Activated CD4-positive, alpha-beta T cell treated with anti-CD3 and anti-CD28 coated beads, Interleukin-2, amount 10 ng/mL, durations not matched to agents 7 days and 5 days (primary cell): ENCODE measurements around the gene FRMD8. TPM values are rescaled to one million over a fixed set of nuclear protein-coding genes. Genes with fewer than 3 reads are reported as not detected.
A peak's percentile ranks its signal among the peaks of the same experiment; 100 is the strongest.

Experiments used
- CTCF ChIA-PET: fragments of 350-600 bp; sonication (Branson Sonifier 250); formaldehyde crosslinking; loops from one replicate; lab custom pipeline; 2021; ENCODE audit warnings: antibody characterized with exemption; lab: Charles Lee
- POLR2A ChIA-PET: fragments of 350-600 bp; sonication (Branson Sonifier 250); formaldehyde crosslinking; loops from one replicate; lab custom pipeline; 2021; ENCODE audit warnings: antibody characterized with exemption; lab: Charles Lee
- DNase-seq: peaks from one replicate; pipeline ENCODE4 v3.0.0-alpha.2; 2020
- H3K27ac Mint-ChIP-seq: one replicate; pipeline ENCODE4 v1.8.0; 2021; ENCODE audit warnings: mild to moderate bottlenecking, moderate library complexity, mixed read lengths
- H3K27me3 Mint-ChIP-seq: one replicate; pipeline ENCODE4 v1.8.0; 2021; ENCODE audit warnings: mixed read lengths
- H3K36me3 Mint-ChIP-seq: one replicate; pipeline ENCODE4 v1.8.0; 2021; ENCODE audit warnings: low read depth, mixed read lengths
- H3K4me1 Mint-ChIP-seq: one replicate; pipeline ENCODE4 v1.8.0; 2021; ENCODE audit warnings: mixed read lengths
- H3K4me3 Mint-ChIP-seq: one replicate; pipeline ENCODE4 v1.8.0; 2021; ENCODE audit warnings: mild to moderate bottlenecking, moderate library complexity, mixed read lengths
- H3K9me3 Mint-ChIP-seq: one replicate; pipeline ENCODE4 v1.8.0; 2021; ENCODE audit warnings: mixed read lengths
- total RNA-seq, 2 experiments: library from RNA; stranded (reverse); gene quantifications; one replicate each; pipeline ENCODE4 v1.2.3, GENCODE V29; 2021

The FRMD8 gene
- total RNA-seq, 2 experiments from 2014 or later = 49.5 to 52.1 TPM

- H3K4me3 Mint-ChIP-seq = no peak overlapping the region
- no peak for DNase-seq
- POLR2A ChIA-PET = no interaction called here
These were observed 9.4 kb upstream of the FRMD8 start for GRCh38 chr11:65377036-65377435.

DNA sequence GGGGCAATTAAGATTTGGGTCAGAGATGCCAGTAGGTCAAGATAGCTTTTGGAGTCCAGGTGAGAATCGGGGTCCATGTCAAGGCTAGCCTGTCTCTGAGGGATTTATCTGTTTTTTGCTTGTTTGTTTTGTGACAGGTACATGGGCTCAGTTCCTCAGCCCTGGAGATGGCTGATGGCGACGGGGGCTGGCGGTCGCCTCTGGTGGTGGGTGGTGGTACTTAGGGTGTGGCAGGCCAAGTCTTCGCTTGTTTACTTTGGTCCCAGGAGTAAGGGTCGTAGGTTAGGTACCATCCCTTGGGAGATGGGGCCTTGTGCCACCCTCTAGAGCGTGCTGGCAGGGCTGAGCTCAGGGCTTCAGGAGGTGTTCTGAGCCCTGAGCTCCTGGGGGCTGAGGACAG lies 8.7 kb upstream of the FRMD8 start:
- no peak for DNase-seq
- Mint-ChIP-seq H3K27me3 (no peaks in the 10 kb centered on the region), H3K36me3 (no peaks in the 10 kb centered on the region), H3K4me3 (no peak overlapping the region), H3K9me3 (no peaks in the 10 kb centered on the region), H3K4me1 (peaks cover 19% of the 10 kb centered on the region), H3K27ac (no peak overlapping the region)
- POLR2A ChIA-PET = no interaction called here
- CTCF ChIA-PET = interaction anchor here (0.9 to 4.1 kb wide), 5 partner anchors 9 to 132 kb away, joined by 3 to 15 read pairs (median 7); partner anchors contain the start of gene FRMD8

More at GRCh38 chr11:65377036-65377435, 9.4 kb upstream of the FRMD8 start:
- H3K36me3 Mint-ChIP-seq = no peaks in the 10 kb centered on the region
- peaks cover 15% of the 10 kb centered on the region for H3K4me1 Mint-ChIP-seq
- no peak overlapping the region for H3K27ac Mint-ChIP-seq
- no peaks in the 10 kb centered on the region for H3K27me3 Mint-ChIP-seq
- no peaks in the 10 kb centered on the region for H3K9me3 Mint-ChIP-seq
- CTCF ChIA-PET = no interaction called here

GRCh38 chr11:65378208-65378927 lies 8.1 kb upstream of the FRMD8 start:
- ChIA-PET CTCF (interaction anchor here (0.9 to 4.1 kb wide), 7 partner anchors 8 to 132 kb away, joined by 3 to 15 read pairs (median 6); partner anchors contain the start of gene FRMD8), POLR2A (no interaction called here)
- DNase-seq = no peak
- Mint-ChIP-seq H3K4me1 (peaks cover 25% of the 10 kb centered on the region), H3K4me3 (no peak overlapping the region), H3K27ac (peak overlapping the region; percentile 36), H3K36me3 (no peaks in the 10 kb centered on the region), H3K9me3 (no peaks in the 10 kb centered on the region), H3K27me3 (no peaks in the 10 kb centered on the region)

DNA sequence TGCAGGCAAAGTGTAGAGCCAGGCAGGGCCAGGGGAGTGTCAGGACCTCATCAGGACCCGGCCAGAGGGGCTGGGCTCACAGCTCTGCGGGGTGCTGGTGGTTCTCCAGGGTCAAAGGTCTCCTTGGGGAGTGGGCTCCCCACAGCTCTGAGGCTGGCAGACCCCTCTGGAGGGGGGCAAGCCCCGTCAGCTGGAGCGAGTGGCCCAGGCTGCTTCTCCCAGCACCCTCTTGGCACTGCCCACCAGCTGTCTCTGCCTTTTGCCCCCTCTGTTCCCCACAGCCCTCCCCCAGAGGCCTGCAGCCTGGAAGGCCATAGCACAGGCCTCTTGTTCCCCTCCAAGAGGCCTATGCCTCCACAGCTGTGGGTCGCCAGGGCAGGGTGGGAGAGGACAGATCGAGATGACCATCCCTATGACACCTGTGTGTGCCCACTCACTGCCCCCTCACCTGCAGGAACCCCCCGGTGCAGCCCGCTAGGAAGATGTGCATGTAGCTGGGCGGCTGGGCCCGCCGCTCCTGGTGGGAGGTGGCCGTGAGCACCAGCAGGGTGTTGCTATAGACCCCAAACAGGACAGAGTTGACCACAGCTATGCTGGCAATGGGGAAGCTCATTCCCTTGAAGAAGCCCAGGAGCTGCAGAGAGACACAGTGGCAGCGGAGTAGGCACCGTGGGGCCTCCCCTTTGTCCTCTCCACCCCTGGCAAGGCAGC lies 7.4 kb upstream of the FRMD8 start:
- peaks cover 30% of the 10 kb centered on the region for H3K4me1 Mint-ChIP-seq
- POLR2A ChIA-PET = interaction anchor here (1.2 kb wide), 1 partner anchor 114 kb away, joined by 4 read pairs; no protein-coding TSS in a partner anchor
- H3K36me3 Mint-ChIP-seq = no peaks in the 10 kb centered on the region
- H3K9me3 Mint-ChIP-seq = no peaks in the 10 kb centered on the region
- DNase-seq = no peak
- no peak overlapping the region for H3K4me3 Mint-ChIP-seq
- CTCF ChIA-PET = interaction anchor here (0.7 to 4.1 kb wide), 7 partner anchors 8 to 131 kb away, joined by 3 to 15 read pairs (median 6); partner anchors contain the start of gene FRMD8
- no peak overlapping the region for H3K27ac Mint-ChIP-seq
- H3K27me3 Mint-ChIP-seq = no peaks in the 10 kb centered on the region

DNA sequence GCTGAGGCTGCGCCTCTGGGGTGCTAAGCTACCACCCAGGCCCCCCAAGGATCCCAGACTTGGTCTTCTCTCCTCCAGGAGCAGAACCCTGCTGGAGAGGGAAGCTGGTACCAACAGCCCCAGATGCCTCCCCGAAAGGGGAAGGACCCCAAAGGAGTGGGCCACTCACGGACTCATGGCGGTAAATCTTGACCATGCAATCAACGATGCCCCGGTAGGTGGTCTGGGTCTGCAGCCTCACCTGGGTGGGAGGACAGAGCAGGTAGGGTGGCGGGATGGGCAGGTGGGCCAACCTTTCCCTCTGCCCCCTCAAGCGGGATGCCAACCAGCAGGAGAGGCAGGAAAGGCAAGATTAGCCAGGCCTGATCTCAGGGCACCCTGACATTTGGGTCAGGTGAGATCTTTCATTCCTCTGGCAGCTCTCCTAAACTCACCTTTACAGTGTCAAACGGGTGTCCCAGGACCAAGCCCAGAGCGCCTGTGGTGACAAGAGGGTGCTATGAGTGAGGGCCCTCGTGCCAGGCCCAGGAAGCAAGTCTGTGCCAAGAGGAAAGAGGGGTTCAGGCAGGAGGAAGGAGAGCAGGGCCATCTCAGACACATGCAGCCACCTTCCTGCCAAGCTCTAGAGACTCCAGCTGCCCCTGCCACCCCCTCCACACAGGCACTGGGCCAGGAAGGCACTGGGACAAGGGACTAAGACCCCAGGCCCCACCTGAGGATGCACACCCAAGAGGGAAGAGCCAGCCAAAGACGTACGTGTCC lies 6.6 kb upstream of the FRMD8 start:
- peaks cover 38% of the 10 kb centered on the region for H3K4me1 Mint-ChIP-seq
- H3K36me3 Mint-ChIP-seq = no peaks in the 10 kb centered on the region
- ChIA-PET POLR2A (interaction anchor here (1.2 kb wide), 1 partner anchor 113 kb away, joined by 4 read pairs; no protein-coding TSS in a partner anchor), CTCF (interaction anchor here (0.7 to 4.1 kb wide), 8 partner anchors 9 to 130 kb away, joined by 3 to 15 read pairs (median 4); partner anchors contain the start of gene MALAT1)
- no peaks in the 10 kb centered on the region for H3K9me3 Mint-ChIP-seq
- no peaks in the 10 kb centered on the region for H3K27me3 Mint-ChIP-seq
- H3K27ac Mint-ChIP-seq = peak overlapping the region; percentile 48
- DNase-seq = no peak
- H3K4me3 Mint-ChIP-seq = no peak overlapping the region

DNA sequence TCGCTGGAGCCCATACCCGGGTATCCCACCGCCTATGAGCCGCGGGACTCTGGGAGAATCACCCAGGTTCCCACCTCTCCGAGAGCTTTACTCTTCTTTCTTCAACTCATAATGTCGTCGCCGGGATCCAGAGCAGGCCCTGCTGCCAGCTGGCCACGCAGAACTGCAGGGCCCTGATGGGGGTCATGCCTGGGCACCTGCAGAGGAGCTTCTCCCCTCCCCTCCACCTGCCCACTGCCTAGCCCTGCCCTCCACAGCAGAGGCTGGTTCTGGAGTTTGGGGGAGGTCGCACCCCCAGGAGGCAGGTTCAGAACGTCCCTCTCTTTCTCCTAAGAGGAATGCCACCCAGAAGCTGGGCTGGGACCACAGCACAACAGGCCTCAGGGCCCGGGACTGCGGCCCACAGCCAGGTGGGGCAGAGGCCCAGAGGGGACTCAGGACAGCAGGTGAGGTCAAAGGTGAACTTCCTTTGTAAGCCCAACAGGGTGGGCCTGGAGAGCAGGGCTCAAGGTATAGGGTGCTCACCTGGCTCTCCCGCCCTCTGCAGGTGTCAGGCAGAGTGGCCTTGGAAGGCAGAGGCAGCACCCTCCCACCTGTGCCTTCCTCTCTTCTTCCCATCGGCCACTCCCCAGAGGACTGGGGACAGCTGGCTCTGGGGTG lies 5.8 kb upstream of the FRMD8 start:
- CTCF ChIA-PET = interaction anchor here (1.1 to 4.1 kb wide), 5 partner anchors 21 to 126 kb away, joined by 3 to 15 read pairs (median 3); partner anchors contain the start of gene MALAT1
- peak overlapping the region; percentile 79 for H3K4me3 Mint-ChIP-seq
- POLR2A ChIA-PET = interaction anchor here (1.2 kb wide), 2 partner anchors 112 to 119 kb away, joined by 3 to 4 read pairs; partner anchors contain the start of gene MALAT1
- no peaks in the 10 kb centered on the region for H3K9me3 Mint-ChIP-seq
- no peak for DNase-seq
- peaks cover 45% of the 10 kb centered on the region for H3K4me1 Mint-ChIP-seq
- peak overlapping the region; percentile 98 for H3K27ac Mint-ChIP-seq
- no peaks in the 10 kb centered on the region for H3K36me3 Mint-ChIP-seq
- H3K27me3 Mint-ChIP-seq = no peaks in the 10 kb centered on the region

DNA sequence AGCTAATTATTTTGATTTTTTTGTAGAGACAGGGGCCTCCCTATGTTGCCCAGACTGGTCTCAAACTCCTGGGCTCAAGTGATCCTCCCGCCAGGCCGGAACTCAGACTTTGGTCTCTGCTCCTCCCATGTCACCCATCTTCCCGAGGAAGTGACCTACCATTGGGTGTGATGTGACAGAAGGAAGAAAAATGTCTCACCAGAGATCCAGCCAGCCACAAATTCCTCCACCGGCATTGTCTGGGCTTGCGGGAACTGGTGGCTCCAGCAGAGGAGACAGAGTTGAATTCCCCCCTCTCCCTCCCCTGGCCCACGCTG lies 4.8 kb upstream of the FRMD8 start:
- H3K27ac Mint-ChIP-seq = peak overlapping the region; percentile 98
- peak overlapping the region; percentile 79 for H3K4me3 Mint-ChIP-seq
- peak; percentile 59 for DNase-seq
- no peaks in the 10 kb centered on the region for H3K9me3 Mint-ChIP-seq
- CTCF ChIA-PET = interaction anchor here (0.6 to 4.1 kb wide), 8 partner anchors 11 to 125 kb away, joined by 3 to 15 read pairs (median 4); partner anchors contain the start of gene MALAT1
- POLR2A ChIA-PET = interaction anchor here (0.7 to 1.3 kb wide), 3 partner anchors 43 to 118 kb away, joined by 3 read pairs; partner anchors contain the start of gene MALAT1
- H3K27me3 Mint-ChIP-seq = no peaks in the 10 kb centered on the region
- H3K4me1 Mint-ChIP-seq = peaks cover 52% of the 10 kb centered on the region
- no peaks in the 10 kb centered on the region for H3K36me3 Mint-ChIP-seq

DNA sequence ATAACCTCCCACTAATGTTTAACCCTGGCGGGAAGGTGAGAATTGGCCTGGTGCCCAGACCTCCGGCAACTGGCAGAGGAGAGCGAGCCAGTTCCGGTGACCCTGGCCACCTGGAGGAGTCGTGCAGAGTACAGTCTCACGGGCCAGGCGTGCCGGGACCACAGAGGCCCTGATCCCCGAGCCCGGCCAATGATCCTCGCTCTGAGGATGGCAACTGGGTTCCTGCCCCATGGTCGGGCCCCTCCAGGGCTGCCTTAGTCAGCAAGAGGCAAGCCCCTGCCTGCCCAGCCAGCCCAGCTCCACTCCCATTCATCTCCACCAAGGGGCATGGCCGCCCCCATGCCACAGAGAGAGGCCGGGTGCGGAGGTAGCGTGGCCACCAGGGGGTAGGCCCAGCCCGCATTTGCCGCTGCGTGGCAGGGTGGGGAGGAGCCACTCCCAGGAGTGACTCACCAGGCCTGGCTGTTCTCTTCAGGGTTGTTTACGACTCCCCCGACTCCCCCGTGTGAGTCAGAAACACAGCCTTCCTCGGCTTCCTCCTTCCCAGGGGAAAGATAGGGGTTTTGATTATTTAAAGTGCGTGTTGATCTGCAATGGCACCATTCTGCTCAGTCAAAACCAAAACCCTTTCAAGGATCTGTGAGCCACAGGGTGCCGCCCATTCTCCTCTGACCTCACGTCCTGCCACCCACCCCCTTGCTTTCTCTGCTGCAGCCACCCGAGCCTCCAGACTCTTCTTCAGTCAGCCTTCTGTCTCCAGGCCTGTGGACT lies 4.2 kb upstream of the FRMD8 start, which contains the start of gene SLC25A45:
Gene SLC25A45, minus strand, starts transcription at position 614 of the 771 bp plus-strand sequence. CDS start 695 bp downstream, outside the sequence.
- Mint-ChIP-seq H3K27me3 (no peaks in the 10 kb centered on the region), H3K9me3 (no peaks in the 10 kb centered on the region), H3K4me1 (peaks cover 56% of the 10 kb centered on the region), H3K36me3 (peaks cover 4% of the 10 kb centered on the region), H3K4me3 (peak within 1 kb of the TSS; percentile 79), H3K27ac (peak within 1 kb of the TSS; percentile 98)
- ChIA-PET CTCF (interaction anchor here (0.6 to 3.1 kb wide), 7 partner anchors 11 to 125 kb away, joined by 3 to 14 read pairs (median 4); partner anchors contain the start of gene MALAT1), POLR2A (interaction anchor here (0.7 to 1.4 kb wide), 3 partner anchors 43 to 117 kb away, joined by 3 to 6 read pairs (median 3); partner anchors contain the start of gene MALAT1)
- DNase-seq = peak; percentile 90

- Mint-ChIP-seq H3K36me3 (peaks cover 4% of the 10 kb centered on the region), H3K27ac (peak overlapping the region; percentile 98), H3K9me3 (no peaks in the 10 kb centered on the region), H3K4me1 (peaks cover 61% of the 10 kb centered on the region), H3K27me3 (no peaks in the 10 kb centered on the region), H3K4me3 (peak overlapping the region; percentile 79)
- POLR2A ChIA-PET = interaction anchor here (1.1 to 1.4 kb wide), 2 partner anchors 116 to 123 kb away, joined by 3 to 6 read pairs; partner anchors contain the start of gene MALAT1
- CTCF ChIA-PET = interaction anchor here (1.5 to 3.1 kb wide), 2 partner anchors 33 to 38 kb away, joined by 3 to 14 read pairs; no protein-coding TSS in a partner anchor
- no peak for DNase-seq
These were observed 3.6 kb upstream of the FRMD8 start for GRCh38 chr11:65382804-65383368.

DNA sequence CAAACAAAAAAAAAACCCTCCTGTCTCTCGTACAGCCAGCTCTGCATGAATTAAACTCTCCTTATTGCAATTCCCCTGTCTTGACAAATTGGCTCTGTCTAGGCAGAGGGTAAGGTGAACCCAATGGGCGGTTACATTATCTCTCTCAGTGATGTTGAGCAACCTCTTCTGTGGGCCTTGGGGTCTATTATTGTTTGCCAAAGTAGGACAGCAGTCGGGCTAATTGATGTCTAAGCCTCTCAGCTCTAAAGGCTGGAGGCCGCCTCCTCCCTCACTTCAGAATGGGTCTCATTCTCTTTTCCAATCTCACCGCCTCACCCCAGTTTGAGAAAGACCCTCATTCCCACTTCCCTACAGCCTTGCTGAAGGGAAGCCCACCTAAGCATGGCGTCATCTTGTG lies 2.7 kb upstream of the FRMD8 start:
- ChIA-PET CTCF (interaction anchor here (0.7 to 3.1 kb wide), 3 partner anchors 11 to 573 kb away, joined by 3 to 14 read pairs (median 3); no protein-coding TSS in a partner anchor), POLR2A (interaction anchor here (1.1 to 1.4 kb wide), 2 partner anchors 115 to 122 kb away, joined by 3 to 6 read pairs; partner anchors contain the start of gene MALAT1)
- Mint-ChIP-seq H3K4me3 (peak overlapping the region; percentile 39), H3K4me1 (peaks cover 70% of the 10 kb centered on the region), H3K27ac (peak overlapping the region; percentile 98), H3K36me3 (peaks cover 9% of the 10 kb centered on the region), H3K27me3 (no peaks in the 10 kb centered on the region), H3K9me3 (no peaks in the 10 kb centered on the region)
- DNase-seq = no peak
